ENCODE results near the gene SLC39A7.

DNA sequence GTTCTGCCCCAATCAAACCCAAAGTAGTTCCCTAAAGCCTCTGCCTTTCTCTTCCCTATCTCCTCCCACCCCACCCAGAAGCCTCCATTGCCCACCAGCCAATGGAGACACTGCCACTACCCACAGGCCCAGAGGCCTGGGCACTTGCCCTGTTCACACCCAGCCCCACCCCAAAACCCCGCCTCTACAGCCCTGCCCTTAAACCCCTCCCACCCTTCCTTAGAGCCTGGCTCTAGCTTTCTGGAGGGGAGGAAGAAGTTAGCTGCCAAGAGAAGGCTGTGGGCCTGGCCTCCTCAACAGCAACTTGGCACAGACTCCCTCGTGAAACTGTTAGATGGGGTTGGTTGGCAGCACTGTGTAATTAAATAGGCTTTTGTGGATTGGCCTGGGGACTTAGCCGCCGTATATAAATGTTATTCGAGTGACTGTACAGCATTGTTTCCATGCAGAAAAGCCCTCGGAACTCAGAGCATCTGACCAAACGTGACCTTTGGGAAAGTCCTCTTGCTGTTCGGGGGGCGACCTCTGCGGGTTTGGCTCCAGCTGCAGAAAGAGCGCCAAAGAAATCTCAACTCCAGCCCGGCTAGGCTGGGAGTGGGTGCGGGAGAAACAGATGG, 39.8 kb upstream of the SLC39A7 start:
- TF ChIP-seq, protein P1, sequence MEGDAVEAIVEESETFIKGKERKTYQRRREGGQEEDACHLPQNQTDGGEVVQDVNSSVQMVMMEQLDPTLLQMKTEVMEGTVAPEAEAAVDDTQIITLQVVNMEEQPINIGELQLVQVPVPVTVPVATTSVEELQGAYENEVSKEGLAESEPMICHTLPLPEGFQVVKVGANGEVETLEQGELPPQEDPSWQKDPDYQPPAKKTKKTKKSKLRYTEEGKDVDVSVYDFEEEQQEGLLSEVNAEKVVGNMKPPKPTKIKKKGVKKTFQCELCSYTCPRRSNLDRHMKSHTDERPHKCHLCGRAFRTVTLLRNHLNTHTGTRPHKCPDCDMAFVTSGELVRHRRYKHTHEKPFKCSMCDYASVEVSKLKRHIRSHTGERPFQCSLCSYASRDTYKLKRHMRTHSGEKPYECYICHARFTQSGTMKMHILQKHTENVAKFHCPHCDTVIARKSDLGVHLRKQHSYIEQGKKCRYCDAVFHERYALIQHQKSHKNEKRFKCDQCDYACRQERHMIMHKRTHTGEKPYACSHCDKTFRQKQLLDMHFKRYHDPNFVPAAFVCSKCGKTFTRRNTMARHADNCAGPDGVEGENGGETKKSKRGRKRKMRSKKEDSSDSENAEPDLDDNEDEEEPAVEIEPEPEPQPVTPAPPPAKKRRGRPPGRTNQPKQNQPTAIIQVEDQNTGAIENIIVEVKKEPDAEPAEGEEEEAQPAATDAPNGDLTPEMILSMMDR (IDR thresholded peaks at IDR 0.05; ENCODE audit: low read depth, low read length, poor library complexity, severe bottlenecking), result no peak
- no peak for TF ChIP-seq EZH2phosphoT487 (IDR thresholded peaks at IDR 0.05; ENCODE audit: borderline replicate concordance, low read length)
